Stimulated activated CD8-positive, alpha-beta memory T cell treated with anti-CD3 and anti-CD28 coated beads, Interleukin-7, amount 100 ng/mL, for 1 hour (primary cell): ENCODE measurements around the gene NUP188.
"Not testable (repeated sequence)": the region's sequence is repeated elsewhere in the genome, so short reads cannot be mapped to it uniquely, and the experiment has no call there.

Experiments used
- DNase-seq, 2 donors: peaks; one replicate each; pipeline ENCODE4 v3.0.0-alpha.2; 2020; ENCODE audit warnings: low read depth in 2 of 2

Gene NUP188

GRCh38 chr9:128945798-128946501 lies 1.5 kb upstream of the NUP188 start:
- no peak for DNase-seq

GRCh38 chr9:128946571-128947276 lies 775 bp upstream of the NUP188 start:
- no peak for DNase-seq

- DNase-seq = no peak
These were observed 297 bp upstream of the NUP188 start for GRCh38 chr9:128947277-128947526.

GRCh38 chr9:128961403-128961802 lies 13.9 kb downstream of the NUP188 start:
- not testable (repeated sequence) for DNase-seq

- no peak for DNase-seq
These were observed 22.0 kb downstream of the NUP188 start for GRCh38 chr9:128969491-128969890.

GRCh38 chr9:128972956-128973355 lies 25.5 kb downstream of the NUP188 start:
- no peak for DNase-seq

- no peak for DNase-seq
These were observed 31.6 kb downstream of the NUP188 start for GRCh38 chr9:128979111-128979510.

- DNase-seq = no peak
These were observed 36.0 kb downstream of the NUP188 start for GRCh38 chr9:128983536-128983935.

- no peak for DNase-seq
These were observed 39.2 kb downstream of the NUP188 start for GRCh38 chr9:128986671-128987070.

GRCh38 chr9:128987805-128988204 lies 40.3 kb downstream of the NUP188 start:
- DNase-seq = no peak

GRCh38 chr9:128992995-128993394 lies 45.5 kb downstream of the NUP188 start:
- DNase-seq = no peak

GRCh38 chr9:128995791-128996190 lies 48.3 kb downstream of the NUP188 start:
- no peak for DNase-seq

- no peak for DNase-seq
These were observed 51.0 kb downstream of the NUP188 start for GRCh38 chr9:128998462-128998861.

GRCh38 chr9:128999581-129000206 lies 52.2 kb downstream of the NUP188 start:
- no peak for DNase-seq

GRCh38 chr9:129001504-129002325 lies 54.2 kb downstream of the NUP188 start:
- DNase-seq = no peak

GRCh38 chr9:129002992-129003391 lies 55.5 kb downstream of the NUP188 start:
- no peak for DNase-seq

- DNase-seq = not testable (repeated sequence)
These were observed 56.7 kb downstream of the NUP188 start for GRCh38 chr9:129004173-129004572.

GRCh38 chr9:129005336-129005997 lies 58.0 kb downstream of the NUP188 start:
- DNase-seq = no peak

- peak in 1 of 2 donors; percentile 6 for DNase-seq
These were observed 59.0 kb downstream of the NUP188 start for GRCh38 chr9:129006328-129007034.

- no peak for DNase-seq
These were observed 59.7 kb downstream of the NUP188 start for GRCh38 chr9:129007035-129007765.
